Fibroblast of the aortic adventitia (primary cell): ENCODE data around the gene NCKAP5. TPM values are rescaled to one million over a fixed set of nuclear protein-coding genes. Genes with fewer than 3 reads are reported as not detected.
"Not testable (repeated sequence)": the region's sequence is repeated elsewhere in the genome, so short reads cannot be mapped to it uniquely, and the experiment has no call there.

Source experiments
- DNase-seq: peaks from one replicate; pipeline ENCODE4 v3.0.0-alpha.2; 2010; ENCODE audit warnings: low read depth
- H3K4me3 ChIP-seq: 2 replicates; pipeline ENCODE4 v1.5.1; 2011; ENCODE audit warnings: low read depth, mild to moderate bottlenecking, control low read depth, low read length, moderate library complexity
- total RNA-seq: library from RNA; depleted of rRNA; stranded (reverse); fragments of >200 nt; gene quantifications from 2 replicates; pipeline ENCODE4 v1.2.3, GENCODE V29; 2012; ENCODE audit warnings: low replicate concordance
- TF ChIP-seq, protein P1 (sequence below): IDR thresholded peaks from 2 replicates; pipeline ENCODE4 v1.5.1; 2011; ENCODE audit warnings: mild to moderate bottlenecking, low read length, control low read depth, inconsistent platforms; ENCODE audit not compliant: insufficient read depth

NCKAP5 gene
- total RNA-seq, 1 donor = 4.4 TPM

DNA sequence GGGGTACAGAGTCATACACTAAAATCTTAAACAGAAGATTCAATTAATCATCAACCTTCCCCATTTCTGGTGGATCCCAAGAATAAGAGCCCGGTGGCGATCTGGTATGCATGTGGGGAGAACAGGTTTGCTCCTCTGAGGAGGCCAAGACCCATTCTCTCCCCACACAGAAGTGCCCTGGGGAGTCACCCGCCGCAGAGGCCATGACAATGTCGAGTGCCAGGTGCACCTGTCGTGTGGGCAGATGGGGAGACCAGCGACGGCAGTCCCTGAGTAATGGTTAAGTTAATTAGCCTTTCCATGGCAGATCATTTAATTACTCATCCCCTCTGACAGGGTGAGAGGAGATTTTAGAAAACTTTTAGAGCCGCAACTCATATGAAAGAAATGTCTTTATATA lies 345.0 kb downstream of the NCKAP5 start:
- no peak overlapping the region for H3K4me3 ChIP-seq
- DNase-seq = no peak
- TF ChIP-seq, protein P1, sequence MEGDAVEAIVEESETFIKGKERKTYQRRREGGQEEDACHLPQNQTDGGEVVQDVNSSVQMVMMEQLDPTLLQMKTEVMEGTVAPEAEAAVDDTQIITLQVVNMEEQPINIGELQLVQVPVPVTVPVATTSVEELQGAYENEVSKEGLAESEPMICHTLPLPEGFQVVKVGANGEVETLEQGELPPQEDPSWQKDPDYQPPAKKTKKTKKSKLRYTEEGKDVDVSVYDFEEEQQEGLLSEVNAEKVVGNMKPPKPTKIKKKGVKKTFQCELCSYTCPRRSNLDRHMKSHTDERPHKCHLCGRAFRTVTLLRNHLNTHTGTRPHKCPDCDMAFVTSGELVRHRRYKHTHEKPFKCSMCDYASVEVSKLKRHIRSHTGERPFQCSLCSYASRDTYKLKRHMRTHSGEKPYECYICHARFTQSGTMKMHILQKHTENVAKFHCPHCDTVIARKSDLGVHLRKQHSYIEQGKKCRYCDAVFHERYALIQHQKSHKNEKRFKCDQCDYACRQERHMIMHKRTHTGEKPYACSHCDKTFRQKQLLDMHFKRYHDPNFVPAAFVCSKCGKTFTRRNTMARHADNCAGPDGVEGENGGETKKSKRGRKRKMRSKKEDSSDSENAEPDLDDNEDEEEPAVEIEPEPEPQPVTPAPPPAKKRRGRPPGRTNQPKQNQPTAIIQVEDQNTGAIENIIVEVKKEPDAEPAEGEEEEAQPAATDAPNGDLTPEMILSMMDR = no peak

DNA sequence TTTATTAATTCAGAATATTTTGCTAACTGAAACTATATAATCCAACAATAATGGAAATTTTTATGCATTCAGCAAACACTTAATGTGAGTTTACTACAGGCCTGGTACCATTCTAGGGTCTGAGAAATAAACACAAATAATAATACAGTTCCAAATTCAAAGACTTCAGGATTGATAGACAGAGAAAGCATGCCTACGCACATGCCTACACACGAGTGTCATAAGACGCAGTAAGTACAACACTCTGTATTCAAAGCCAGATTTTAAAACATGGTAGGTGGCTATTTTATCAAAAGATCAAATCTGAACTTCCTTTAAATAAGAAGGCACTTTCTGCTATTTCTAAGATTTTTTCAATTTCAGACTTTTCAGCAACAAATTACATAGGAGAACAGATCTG lies 346.9 kb downstream of the NCKAP5 start:
- TF ChIP-seq, protein P1 = no peak

DNA sequence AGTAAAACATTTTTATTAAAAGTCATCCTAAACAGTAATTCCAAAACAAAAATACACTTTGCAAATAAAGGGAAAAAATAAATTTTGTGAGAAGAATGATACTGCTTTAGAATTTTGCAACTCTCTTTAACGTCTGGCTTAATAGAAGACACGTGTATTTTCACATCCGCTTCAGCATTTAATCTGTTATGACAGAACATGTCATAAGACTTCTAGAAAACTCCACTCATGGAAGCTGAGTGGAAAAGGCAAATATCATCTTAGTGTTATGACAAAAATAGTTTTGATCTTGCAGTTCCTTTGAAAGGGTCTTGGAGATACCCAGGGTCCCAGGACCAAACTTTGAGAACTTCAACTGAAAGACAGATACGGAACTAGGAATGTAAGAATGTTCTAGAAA lies 350.1 kb downstream of the NCKAP5 start:
- no peak for DNase-seq
- TF ChIP-seq, protein P1 = no peak
- H3K4me3 ChIP-seq = no peak overlapping the region

More for the DNA sequence above, 346.9 kb downstream of the NCKAP5 start:
- no peak for DNase-seq
- H3K4me3 ChIP-seq = no peak overlapping the region

DNA sequence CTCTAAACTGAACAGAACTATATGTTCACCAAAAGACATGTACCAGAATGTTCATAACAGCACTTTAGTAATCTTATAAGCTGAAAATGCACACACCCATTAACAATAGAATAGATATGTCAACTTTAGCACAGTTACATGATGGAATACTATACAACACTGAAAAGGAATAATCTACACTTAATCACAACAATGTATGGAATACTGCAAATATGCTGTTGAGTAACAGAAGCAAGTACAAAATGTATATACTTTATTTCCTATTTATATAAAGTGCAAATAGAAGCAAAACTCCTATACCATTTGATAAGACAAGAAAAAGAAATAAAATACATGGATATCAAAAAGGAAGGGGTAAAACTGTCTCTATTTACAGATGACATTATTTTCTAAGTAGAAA lies 352.8 kb downstream of the NCKAP5 start:
- TF ChIP-seq, protein P1 = no peak
- no peak overlapping the region for H3K4me3 ChIP-seq
- DNase-seq = no peak

DNA sequence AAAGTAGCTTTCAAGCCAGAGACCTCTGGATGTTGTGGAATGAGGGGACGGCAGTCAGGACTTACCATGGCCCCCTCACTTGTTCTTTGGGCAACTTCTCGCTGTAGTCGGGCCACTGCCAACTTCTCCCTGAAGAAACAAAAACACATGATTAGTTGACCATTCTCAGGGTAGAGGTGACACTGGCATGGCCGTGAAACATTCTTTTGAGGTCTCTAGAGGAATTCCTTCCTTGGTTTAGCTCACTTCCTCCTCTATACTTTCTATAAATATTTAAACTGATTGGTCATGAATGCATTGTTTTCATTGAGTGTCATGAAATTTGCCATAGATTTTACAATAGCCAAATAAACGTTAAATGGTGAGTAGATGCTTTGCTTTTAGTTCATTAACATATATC lies 354.6 kb downstream of the NCKAP5 start:
- TF ChIP-seq, protein P1 = no peak
- no peak for DNase-seq
- H3K4me3 ChIP-seq = no peak overlapping the region

DNA sequence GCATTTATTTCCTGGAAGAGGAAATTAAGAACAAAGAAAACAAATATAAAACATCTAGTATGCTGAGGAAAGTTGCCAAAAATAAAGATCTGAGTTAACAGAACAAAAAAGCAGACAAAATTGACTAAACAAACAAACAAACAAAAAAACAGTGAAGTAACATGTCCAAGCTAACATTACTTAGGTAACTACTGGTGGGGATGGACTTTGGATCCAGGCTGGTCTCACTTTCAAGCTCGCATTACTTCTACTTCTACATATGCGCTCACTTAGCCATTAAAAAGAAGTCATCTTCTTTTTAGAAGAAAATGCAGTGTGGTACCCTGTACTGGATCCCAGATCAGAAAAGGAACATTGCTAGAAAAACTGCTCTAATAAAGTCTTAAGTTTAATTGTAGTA lies 358.9 kb downstream of the NCKAP5 start:
- TF ChIP-seq, protein P1 = no peak
- DNase-seq = no peak
- H3K4me3 ChIP-seq = no peak overlapping the region

DNA sequence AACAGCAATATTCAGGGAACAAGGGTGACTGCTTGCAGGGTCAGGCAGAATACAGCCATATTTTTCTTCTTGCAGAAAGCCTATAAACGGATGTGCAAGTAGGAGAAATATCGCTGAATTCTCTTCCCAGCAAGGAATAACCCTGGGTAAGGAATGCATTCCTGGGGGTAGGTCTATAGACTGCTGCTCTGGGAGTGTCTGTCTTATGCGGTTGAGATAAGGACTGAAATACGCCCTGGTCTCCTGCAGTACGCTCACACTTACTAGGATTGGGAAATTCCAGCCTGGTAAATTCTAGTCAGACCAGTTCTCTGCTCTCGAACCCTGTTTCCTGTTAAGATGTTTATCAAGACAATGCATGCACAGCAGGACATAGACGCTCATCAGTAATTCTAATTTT lies 361.6 kb downstream of the NCKAP5 start:
- DNase-seq, H3K4me3 ChIP-seq: not testable (repeated sequence)
